Urinary bladder (tissue), 4 donors: ENCODE results near the gene KCNG2. TPM values are rescaled to one million over a fixed set of nuclear protein-coding genes. Genes with fewer than 3 reads are reported as not detected.
"Not testable (repeated sequence)": the region's sequence is repeated elsewhere in the genome, so short reads cannot be mapped to it uniquely, and the experiment has no call there.

ENCODE experiments used
- DNase-seq: peaks from one replicate; pipeline ENCODE4 v3.0.0-alpha.2; 2015; ENCODE audit errors: extremely low spot score
- H3K27ac ChIP-seq: one replicate; pipeline ENCODE4 v1.5.1; 2013; ENCODE audit warnings: low read depth, mild to moderate bottlenecking, moderate library complexity
- H3K36me3 ChIP-seq: one replicate; pipeline ENCODE4 v1.6.1; 2013; ENCODE audit warnings: mild to moderate bottlenecking, moderate library complexity; ENCODE audit not compliant: insufficient read depth
- H3K4me1 ChIP-seq: one replicate; pipeline ENCODE4 v1.6.1; 2013; ENCODE audit warnings: mild to moderate bottlenecking, moderate library complexity; ENCODE audit not compliant: insufficient read depth
- H3K4me3 ChIP-seq: one replicate; pipeline ENCODE4 v1.5.1; 2013; ENCODE audit warnings: low read depth, low read length
- WGBS: extraction: QIAGEN DNeasy Blood & Tissue Kit; methylation state at CpG from one replicate; pipeline ENCODE4 v1.1.7; 2013; 5-methylcytosine and 5-hydroxymethylcytosine counted together
- polyA plus RNA-seq: library from polyadenylated mRNA; stranded (reverse); fragments of 200-250 nt; gene quantifications from one replicate; pipeline ENCODE4 v1.2.3, GENCODE V29; 2013
- total RNA-seq: library from RNA; depleted of rRNA; stranded (reverse); fragments of >200 nt; gene quantifications from one replicate; pipeline ENCODE4 v1.2.3, GENCODE V29; 2014
- donor health status: healthy with polysubstance abuse.
- donor health status: healthy.

The KCNG2 gene
- total and polyA plus RNA-seq, 2 donors, result 0.21 to 0.46 TPM

DNA sequence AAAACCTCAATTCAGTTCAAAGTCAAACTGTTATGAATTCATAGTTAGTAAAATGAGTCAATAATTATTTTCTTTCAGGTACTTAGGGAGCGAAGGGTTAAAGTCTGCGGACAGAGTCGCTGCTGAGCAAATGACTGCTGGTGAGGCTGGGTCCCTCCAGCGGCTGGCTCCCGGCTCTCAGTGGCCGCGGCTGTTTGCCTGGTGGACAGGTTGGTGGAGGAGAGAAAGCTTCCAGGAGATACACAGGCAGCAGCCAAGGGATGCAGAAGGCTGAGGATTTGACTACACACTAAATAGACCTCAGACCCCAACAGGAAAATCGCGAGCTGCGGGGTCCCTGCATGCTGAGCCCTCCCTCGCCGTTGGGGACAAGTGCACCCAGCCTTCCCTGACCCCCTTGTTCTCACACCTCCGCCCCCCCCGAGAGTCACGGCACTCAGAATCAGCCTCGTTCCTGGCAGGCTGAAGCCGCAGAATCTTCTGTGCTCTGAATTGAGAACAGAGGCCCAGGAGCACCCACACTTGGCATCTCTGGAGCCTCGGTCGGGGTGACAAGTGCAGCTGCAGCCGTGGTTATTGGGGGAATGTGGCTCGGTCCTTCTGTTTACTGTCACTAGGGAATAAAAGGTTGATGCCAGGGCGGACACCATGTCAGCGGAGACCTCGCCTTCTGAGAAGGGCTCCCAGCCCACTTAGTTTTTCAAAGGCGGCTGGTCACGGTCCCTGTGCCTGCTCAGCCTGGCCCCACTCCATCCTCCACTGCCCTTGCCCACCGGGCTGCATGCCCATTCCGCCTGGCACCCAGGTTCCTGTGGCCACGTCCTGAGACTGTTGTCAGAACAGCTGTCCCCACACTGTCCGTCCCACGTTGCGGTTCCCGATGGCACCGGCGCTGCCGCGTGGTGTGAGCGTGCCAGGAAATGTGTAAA, 79.7 kb downstream of the KCNG2 start:
- Histone ChIP-seq H3K4me3 (no peak overlapping the region), H3K4me1 (no peaks in the 10 kb centered on the region), H3K27ac (no peak overlapping the region), H3K36me3 (no peaks in the 10 kb centered on the region)
- 54% methylated on average over 38 of the region's 38 CpGs for WGBS
- no peak for DNase-seq

DNA sequence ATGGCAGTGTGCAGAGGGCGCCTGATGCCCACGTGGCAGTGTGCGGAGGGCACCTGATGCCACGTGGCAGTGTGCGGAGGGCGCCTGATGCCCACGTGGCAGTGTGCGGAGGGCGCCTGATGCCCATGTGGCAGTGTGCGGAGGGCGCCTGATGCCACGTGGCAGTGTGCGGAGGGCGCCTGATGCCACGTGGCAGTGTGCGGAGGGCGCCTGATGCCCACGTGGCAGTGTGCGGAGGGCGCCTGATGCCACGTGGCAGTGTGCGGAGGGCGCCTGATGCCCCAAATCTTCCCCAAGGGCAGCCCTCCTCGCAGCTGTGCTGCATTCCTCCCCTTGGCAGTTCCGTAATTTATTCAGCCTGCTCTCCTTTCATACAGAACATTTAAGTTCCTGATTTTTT, 80.5 kb downstream of the KCNG2 start:
- H3K4me3 ChIP-seq, DNase-seq: not testable (repeated sequence)
- WGBS, result 93% methylated on average over 25 of the region's 25 CpGs

GRCh38 chr18:79878741-79879378, 81.1 kb downstream of the KCNG2 start:
- no peaks in the 10 kb centered on the region for H3K4me1 ChIP-seq
- no peak for DNase-seq
- no peak overlapping the region for H3K27ac ChIP-seq
- H3K4me3 ChIP-seq, result no peak overlapping the region
- 89% methylated on average over 20 of the region's 20 CpGs for WGBS
- no peaks in the 10 kb centered on the region for H3K36me3 ChIP-seq

More for the DNA sequence above, 80.5 kb downstream of the KCNG2 start:
- not testable (repeated sequence) for H3K4me1 ChIP-seq, H3K27ac ChIP-seq, H3K36me3 ChIP-seq

DNA sequence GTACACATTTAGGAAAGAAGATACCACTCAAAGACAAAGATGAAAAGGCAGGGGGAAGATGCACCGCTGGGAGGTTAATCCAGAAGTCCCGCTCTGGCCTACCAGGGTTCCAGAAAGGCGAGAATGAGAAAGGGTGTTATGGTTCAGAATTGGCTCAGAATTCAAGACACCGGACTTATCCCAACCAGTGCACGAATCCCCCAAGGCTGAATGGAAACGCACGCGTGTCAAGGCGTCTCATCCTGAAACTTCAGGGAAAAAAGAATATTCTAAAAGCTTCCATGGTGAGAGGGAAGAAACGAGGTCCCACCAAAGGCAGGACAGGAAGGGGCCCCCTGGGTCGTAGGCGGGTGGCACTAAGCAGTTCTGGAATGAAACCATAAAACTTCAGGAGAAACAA, 81.8 kb downstream of the KCNG2 start:
- 91% methylated on average over 12 of the region's 12 CpGs for WGBS
- Histone ChIP-seq H3K4me1 (no peaks in the 10 kb centered on the region), H3K27ac (no peak overlapping the region), H3K4me3 (no peak overlapping the region), H3K36me3 (no peaks in the 10 kb centered on the region)
- no peak for DNase-seq

- Histone ChIP-seq H3K27ac (no peak overlapping the region), H3K4me3 (no peak overlapping the region), H3K36me3 (no peaks in the 10 kb centered on the region), H3K4me1 (no peaks in the 10 kb centered on the region)
- DNase-seq, result no peak
- 80% methylated on average over 11 of the region's 11 CpGs for WGBS
These were observed 84.0 kb downstream of the KCNG2 start for GRCh38 chr18:79881695-79882094.

DNA sequence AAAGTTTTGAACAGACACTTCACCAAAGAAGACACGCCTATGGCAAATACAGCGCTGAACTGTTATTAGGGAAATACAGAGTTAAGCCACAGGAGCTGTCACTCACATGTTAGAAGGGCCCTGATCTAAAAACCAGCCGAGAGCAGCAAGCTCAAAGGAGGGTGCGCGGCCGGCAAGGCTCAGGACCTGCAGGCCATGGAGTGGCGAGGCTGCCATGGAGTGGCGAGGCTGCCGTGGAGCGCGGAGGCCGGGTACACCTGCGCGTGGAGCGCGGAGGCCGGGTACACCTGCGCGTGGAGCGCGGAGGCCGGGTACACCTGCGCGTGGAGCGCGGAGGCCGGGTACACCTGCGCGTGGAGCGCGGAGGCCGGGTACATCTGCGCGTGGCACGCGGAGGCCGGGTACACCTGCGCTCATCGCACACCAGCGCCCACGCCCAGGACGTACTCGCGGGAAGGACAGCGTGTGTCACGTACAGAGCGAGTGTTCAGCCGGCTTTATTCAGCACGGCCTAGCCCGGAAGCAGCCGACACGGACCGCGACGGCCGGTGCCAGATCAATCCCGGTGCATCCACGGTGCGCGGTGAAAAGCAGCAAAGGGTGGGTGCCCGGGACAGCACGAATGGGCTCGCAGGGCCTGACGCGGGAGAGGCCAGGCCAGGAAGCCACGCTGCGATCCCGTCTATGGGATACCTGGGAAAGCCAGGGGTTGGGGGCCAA, 84.9 kb downstream of the KCNG2 start:
- no peaks in the 10 kb centered on the region for H3K4me1 ChIP-seq
- H3K4me3 ChIP-seq, result no peak overlapping the region
- WGBS, result 96% methylated on average over 68 of the region's 68 CpGs
- H3K27ac ChIP-seq, result no peak overlapping the region
- no peaks in the 10 kb centered on the region for H3K36me3 ChIP-seq
- DNase-seq, result no peak

DNA sequence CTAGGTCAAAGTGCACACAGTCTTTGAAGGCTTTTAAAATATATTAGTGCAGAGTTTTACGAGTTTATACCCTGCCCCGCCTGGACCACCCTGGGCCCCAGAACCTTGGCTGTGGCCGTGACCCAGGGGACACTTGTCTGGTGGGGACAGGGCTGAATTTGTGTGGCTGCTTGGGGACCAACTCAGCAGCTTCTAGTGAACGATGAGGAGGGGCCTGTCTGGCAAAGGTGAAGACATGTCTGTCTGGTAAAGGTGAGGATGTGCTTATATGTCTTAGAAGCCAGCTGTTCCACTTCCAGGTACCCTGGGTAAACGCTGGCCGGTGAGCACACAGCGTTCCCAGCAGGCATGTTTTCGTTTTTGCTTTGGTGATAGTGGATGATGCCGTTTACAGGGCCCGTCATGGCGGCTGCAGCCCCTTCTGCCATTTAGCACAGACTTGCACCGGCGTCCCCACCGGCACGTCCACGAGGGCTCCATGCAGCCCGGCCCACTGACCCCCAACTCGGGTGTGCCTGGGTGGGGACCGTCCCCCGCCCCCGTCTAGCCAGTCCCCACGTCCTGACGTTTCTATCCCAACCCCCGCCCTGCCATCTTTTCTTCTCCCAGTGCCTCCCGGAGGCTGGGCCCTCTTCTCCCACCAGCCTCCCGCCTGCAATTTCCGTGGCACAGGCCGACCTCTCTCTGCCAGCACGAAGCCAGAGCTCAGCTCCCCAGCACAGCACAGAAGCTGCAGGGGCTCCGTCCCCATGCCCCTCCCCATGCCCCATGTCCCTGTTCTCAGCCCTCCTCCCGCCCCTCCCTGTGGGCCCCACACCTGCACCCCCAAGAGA, 85.9 kb downstream of the KCNG2 start:
- Histone ChIP-seq H3K36me3 (no peaks in the 10 kb centered on the region), H3K4me1 (no peaks in the 10 kb centered on the region), H3K27ac (no peak overlapping the region), H3K4me3 (no peak overlapping the region)
- no peak for DNase-seq
- WGBS, result 90% methylated on average over 31 of the region's 31 CpGs

GRCh38 chr18:79884294-79884962, 86.7 kb downstream of the KCNG2 start:
- Histone ChIP-seq H3K4me1 (no peaks in the 10 kb centered on the region), H3K27ac (no peak overlapping the region), H3K36me3 (no peaks in the 10 kb centered on the region), H3K4me3 (no peak overlapping the region)
- no peak for DNase-seq
- WGBS, result 92% methylated on average over 29 of the region's 29 CpGs

- Histone ChIP-seq H3K4me1 (no peaks in the 10 kb centered on the region), H3K4me3 (no peak overlapping the region), H3K27ac (no peak overlapping the region), H3K36me3 (no peaks in the 10 kb centered on the region)
- WGBS, result 90% methylated on average over 25 of the region's 25 CpGs
- DNase-seq, result no peak
These were observed 87.4 kb downstream of the KCNG2 start for GRCh38 chr18:79884963-79885728.

- Histone ChIP-seq H3K4me1 (no peaks in the 10 kb centered on the region), H3K4me3 (no peak overlapping the region), H3K27ac (no peak overlapping the region), H3K36me3 (no peaks in the 10 kb centered on the region)
- no peak for DNase-seq
- WGBS, result 93% methylated on average over 30 of the region's 30 CpGs
These were observed 89.7 kb downstream of the KCNG2 start for GRCh38 chr18:79887181-79888000.

- 95% methylated on average over 16 of the region's 16 CpGs for WGBS
- no peak for DNase-seq
- Histone ChIP-seq H3K27ac (no peak overlapping the region), H3K4me1 (no peaks in the 10 kb centered on the region), H3K4me3 (no peak overlapping the region), H3K36me3 (no peaks in the 10 kb centered on the region)
These were observed 90.3 kb downstream of the KCNG2 start for GRCh38 chr18:79888016-79888415.
